Neural cell (in vitro differentiated cells): ENCODE results near the gene TBCEL.
"Not testable (repeated sequence)": the region's sequence is repeated elsewhere in the genome, so short reads cannot be mapped to it uniquely, and the experiment has no call there.

Experiments used
- CTCF ChIP-seq: fragments of 450-650 bp; IDR thresholded peaks from 2 replicates; pipeline ENCODE4 v1.5.1; 2014; ENCODE audit warnings: antibody characterized with exemption, mild to moderate bottlenecking, moderate library complexity; ENCODE audit not compliant: poor library complexity, severe bottlenecking
- MXI1 ChIP-seq: fragments of 450-650 bp; conservative IDR thresholded peaks from 2 replicates; pipeline ENCODE4 v1.6.1; 2014; ENCODE audit warnings: antibody characterized with exemption, mild to moderate bottlenecking; ENCODE audit not compliant: poor library complexity, severe bottlenecking
- POLR2AphosphoS5 ChIP-seq: IDR thresholded peaks from 2 replicates; pipeline ENCODE4 v1.6.1; 2012
- RAD21 ChIP-seq: fragments of 450-650 bp; conservative IDR thresholded peaks from 2 replicates; pipeline ENCODE4 v1.6.1; 2014; ENCODE audit warnings: antibody characterized with exemption, mild to moderate bottlenecking, moderate library complexity
- REST ChIP-seq: IDR thresholded peaks from 2 replicates; pipeline ENCODE4 v1.6.1; 2012; ENCODE audit warnings: borderline replicate concordance
- TAF1 ChIP-seq: IDR thresholded peaks from 2 replicates; pipeline ENCODE4 v1.6.1; 2012; ENCODE audit warnings: low read depth

- not testable (repeated sequence) for TF ChIP-seq CTCF, RAD21, MXI1, REST, POLR2AphosphoS5, TAF1
Observed at GRCh38 chr11:121115024-121115423, 91.1 kb downstream of the TBCEL start.
